Measurements from ENCODE around the gene G6PC2.

Gene G6PC2

GRCh38 chr2:168951871-168952270 is 50.8 kb downstream of the G6PC2 start:
- Histone ChIP-seq H3K36me3 (ENCODE audit: insufficient read depth, low read length) (no peaks in the 10 kb centered on the region), H3K9ac (ENCODE audit: low read length) (no peak overlapping the region), H3K9me3 (ENCODE audit: low read length) (no peaks in the 10 kb centered on the region), H3K27ac (ENCODE audit: low read depth, low read length) (no peak overlapping the region), H3K4me3 (ENCODE audit: low read depth in 1 of 2, low read length in 2 of 2) (no peak overlapping the region), H3K27me3 (ENCODE audit: control insufficient read depth in 1 of 2, insufficient read depth in 2 of 2, low read length in 2 of 2) (no peaks in the 10 kb centered on the region), H3K4me1 (ENCODE audit: insufficient read depth, low read length) (no peaks in the 10 kb centered on the region)

GRCh38 chr2:168952424-168952823 is 51.3 kb downstream of the G6PC2 start:
- Histone ChIP-seq H3K36me3 (ENCODE audit: insufficient read depth, low read length) (no peaks in the 10 kb centered on the region), H3K9ac (ENCODE audit: low read length) (no peak overlapping the region), H3K27ac (ENCODE audit: low read depth, low read length) (no peak overlapping the region), H3K27me3 (ENCODE audit: control insufficient read depth in 1 of 2, insufficient read depth in 2 of 2, low read length in 2 of 2) (no peaks in the 10 kb centered on the region), H3K4me1 (ENCODE audit: insufficient read depth, low read length) (no peaks in the 10 kb centered on the region), H3K4me3 (ENCODE audit: low read depth in 1 of 2, low read length in 2 of 2) (no peak overlapping the region), H3K9me3 (ENCODE audit: low read length) (no peaks in the 10 kb centered on the region)

GRCh38 chr2:168954256-168954655 is 53.2 kb downstream of the G6PC2 start:
- no peaks in the 10 kb centered on the region for H3K4me1 ChIP-seq (ENCODE audit: insufficient read depth, low read length)
- H3K36me3 ChIP-seq (ENCODE audit: insufficient read depth, low read length), result no peaks in the 10 kb centered on the region
- H3K27ac ChIP-seq (ENCODE audit: low read depth, low read length), result no peak overlapping the region
- H3K27me3 ChIP-seq (ENCODE audit: control insufficient read depth in 1 of 2, insufficient read depth in 2 of 2, low read length in 2 of 2), result no peaks in the 10 kb centered on the region
- H3K4me3 ChIP-seq (ENCODE audit: low read depth in 1 of 2, low read length in 2 of 2), result no peak overlapping the region
- no peak overlapping the region for H3K9ac ChIP-seq (ENCODE audit: low read length)
- H3K9me3 ChIP-seq (ENCODE audit: low read length), result no peaks in the 10 kb centered on the region

GRCh38 chr2:168955321-168955720 is 54.2 kb downstream of the G6PC2 start:
- no peak overlapping the region for H3K9ac ChIP-seq (ENCODE audit: low read length)
- no peaks in the 10 kb centered on the region for H3K4me1 ChIP-seq (ENCODE audit: insufficient read depth, low read length)
- H3K9me3 ChIP-seq (ENCODE audit: low read length), result no peaks in the 10 kb centered on the region
- no peaks in the 10 kb centered on the region for H3K36me3 ChIP-seq (ENCODE audit: insufficient read depth, low read length)
- no peak overlapping the region for H3K4me3 ChIP-seq (ENCODE audit: low read depth in 1 of 2, low read length in 2 of 2)
- no peaks in the 10 kb centered on the region for H3K27me3 ChIP-seq (ENCODE audit: control insufficient read depth in 1 of 2, insufficient read depth in 2 of 2, low read length in 2 of 2)
- no peak overlapping the region for H3K27ac ChIP-seq (ENCODE audit: low read depth, low read length)

GRCh38 chr2:168956392-168956791 is 55.3 kb downstream of the G6PC2 start:
- no peaks in the 10 kb centered on the region for H3K4me1 ChIP-seq (ENCODE audit: insufficient read depth, low read length)

More at GRCh38 chr2:168956392-168956791, 55.3 kb downstream of the G6PC2 start:
- Histone ChIP-seq H3K36me3 (ENCODE audit: insufficient read depth, low read length) (no peaks in the 10 kb centered on the region), H3K9me3 (ENCODE audit: low read length) (no peaks in the 10 kb centered on the region), H3K27me3 (ENCODE audit: control insufficient read depth in 1 of 2, insufficient read depth in 2 of 2, low read length in 2 of 2) (no peaks in the 10 kb centered on the region), H3K27ac (ENCODE audit: low read depth, low read length) (no peak overlapping the region), H3K4me3 (ENCODE audit: low read depth in 1 of 2, low read length in 2 of 2) (no peak overlapping the region), H3K9ac (ENCODE audit: low read length) (no peak overlapping the region)

Data from muscle layer of colon (tissue), 2 donors.